ENCODE measurements around the gene EMCN. TPM values are rescaled to one million over a fixed set of nuclear protein-coding genes. Genes with fewer than 3 reads are reported as not detected.

The EMCN gene
- total and polyA plus RNA-seq, 11 donors: 14.9 to 52.6 (median 27.4) TPM

GRCh38 chr4:100367451-100367850, 150.4 kb downstream of the EMCN start:
- TF ChIP-seq CTCF (IDR thresholded peaks at IDR 0.05): no peak
- no peak for TF ChIP-seq POLR2A (IDR thresholded peaks at IDR 0.05)
- intact Hi-C loops (cut with DNase I): no loop called here
- Histone ChIP-seq H3K9me3 (no peaks in the 10 kb centered on the region), H3K4me3 (no peak overlapping the region), H3K36me3 (no peaks in the 10 kb centered on the region), H3K27me3 (no peaks in the 10 kb centered on the region), H3K4me1 (no peaks in the 10 kb centered on the region), H3K27ac (no peak overlapping the region)
- WGBS, 4 donors: 63 to 73% (median 66%) methylated on average over 1 of the region's 1 CpG
- DNase-seq (no peak), ATAC-seq (no peak)

- 55 to 78% (median 64%) methylated on average over 2 of the region's 2 CpGs for WGBS, 4 donors
- no peaks in the 10 kb centered on the region for H3K4me1 ChIP-seq
These were observed 151.6 kb downstream of the EMCN start for GRCh38 chr4:100366213-100366612.

GRCh38 chr4:100362366-100362765, 155.5 kb downstream of the EMCN start:
- no peak for ATAC-seq
- H3K36me3 ChIP-seq: no peaks in the 10 kb centered on the region
- intact Hi-C loops (cut with DNase I): no loop called here
- H3K27me3 ChIP-seq: no peaks in the 10 kb centered on the region
- peaks cover 0 to 3% (median 0%) of the 10 kb centered on the region in 12 donors for H3K4me1 ChIP-seq
- H3K9me3 ChIP-seq: peaks cover 0 to 10% (median 0%) of the 10 kb centered on the region in 12 donors
- WGBS, 4 donors: 44 to 58% (median 54%) methylated on average over 1 of the region's 1 CpG
- no peak for DNase-seq
- H3K4me3 ChIP-seq: no peak overlapping the region
- no peak overlapping the region for H3K27ac ChIP-seq
- TF ChIP-seq POLR2A (IDR thresholded peaks at IDR 0.05) (no peak), CTCF (IDR thresholded peaks at IDR 0.05) (no peak)

More at GRCh38 chr4:100366213-100366612, 151.6 kb downstream of the EMCN start:
- H3K9me3 ChIP-seq: no peaks in the 10 kb centered on the region
- no peak overlapping the region for H3K27ac ChIP-seq
- ATAC-seq (no peak), DNase-seq (no peak)
- no peaks in the 10 kb centered on the region for H3K27me3 ChIP-seq
- no peak for TF ChIP-seq CTCF (IDR thresholded peaks at IDR 0.05)
- no peak for TF ChIP-seq POLR2A (IDR thresholded peaks at IDR 0.05)
- no peaks in the 10 kb centered on the region for H3K36me3 ChIP-seq
- intact Hi-C loops (cut with DNase I): no loop called here
- no peak overlapping the region for H3K4me3 ChIP-seq

- WGBS, 4 donors: 76 to 93% (median 86%) methylated on average over 1 of the region's 1 CpG
- no peak for ATAC-seq
- Histone ChIP-seq H3K4me1 (peaks cover 0 to 3% (median 0%) of the 10 kb centered on the region in 12 donors), H3K9me3 (peaks cover 0 to 14% (median 0%) of the 10 kb centered on the region in 12 donors), H3K4me3 (no peak overlapping the region), H3K27ac (no peak overlapping the region), H3K36me3 (no peaks in the 10 kb centered on the region), H3K27me3 (no peaks in the 10 kb centered on the region)
- no peak for TF ChIP-seq CTCF (IDR thresholded peaks at IDR 0.05)
- TF ChIP-seq POLR2A (IDR thresholded peaks at IDR 0.05): no peak
- intact Hi-C loops (cut with DNase I): no loop called here
- no peak for DNase-seq
These were observed 156.5 kb downstream of the EMCN start for GRCh38 chr4:100361336-100361735.
